ENCODE measurements around the gene JAM2. TPM values are rescaled to one million over a fixed set of nuclear protein-coding genes. Genes with fewer than 3 reads are reported as not detected.

JAM2 gene
- total RNA-seq, 1 experiment from 2014 or later: 0.15 TPM

DNA sequence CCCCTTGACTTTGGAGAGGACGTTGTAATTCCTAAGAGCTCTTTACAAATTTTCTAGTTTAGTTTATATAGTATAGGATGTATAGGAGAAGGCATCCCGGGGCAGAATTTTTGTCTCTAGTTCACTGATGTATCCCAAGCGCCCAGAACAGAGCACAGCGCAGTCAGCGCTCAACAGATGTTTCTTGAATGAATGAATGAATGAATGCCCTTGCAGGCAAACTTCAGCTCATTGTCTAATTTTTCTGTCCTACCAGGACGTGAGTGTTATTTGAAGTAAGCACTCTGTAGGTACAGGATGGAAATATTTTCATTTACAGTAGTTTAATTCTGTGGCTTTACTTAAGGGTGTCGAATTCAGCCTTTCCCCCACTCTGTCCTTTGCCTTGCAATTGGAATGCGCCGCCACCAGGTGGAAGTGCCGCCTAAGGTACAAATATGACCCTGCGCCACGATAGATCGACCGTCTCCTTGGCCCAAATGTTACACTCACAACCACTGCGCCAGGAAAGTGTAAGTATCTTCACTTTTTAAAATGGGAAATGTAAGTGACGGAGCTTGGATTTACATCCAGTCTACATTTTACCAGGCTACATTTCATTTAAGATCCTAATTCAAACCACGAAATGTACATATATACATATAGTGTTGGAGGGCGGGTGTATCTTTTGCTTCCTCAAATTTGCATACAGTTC is 30.9 kb upstream of the JAM2 start:
- Histone ChIP-seq H3K79me2 (ENCODE audit: insufficient read depth, low read length) (peaks cover 35% of the 10 kb centered on the region), H3K9me2 (ENCODE audit: insufficient read depth) (no peaks in the 10 kb centered on the region)
- POLR2A ChIA-PET: interaction anchor here (0.5 kb wide), 1 partner anchor 8 kb away, joined by 4 read pairs; no protein-coding TSS in a partner anchor

More for the DNA sequence above, 30.9 kb upstream of the JAM2 start:
- peak; percentile 79 for ATAC-seq
- H2AFZ ChIP-seq (ENCODE audit: low read depth, low read length, poor library complexity, severe bottlenecking): peak overlapping the region; percentile 91
- ChIA-PET CTCF (interaction anchor here (0.6 to 1.3 kb wide), 5 partner anchors 100 to 1109 kb away, joined by 3 to 4 read pairs (median 3); partner anchors contain the start of genes APP, ATP5PF and GABPA), RAD21 (ENCODE audit: low non-redundant PET in 1 of 2, low total read pairs in 2 of 2, uncharacterized antibody in 2 of 2, unreplicated experiment in 2 of 2) (no interaction called here)
- no peaks in the 10 kb centered on the region for H3K27me3 ChIP-seq (ENCODE audit: insufficient read depth, low read length)
- TF ChIP-seq, protein P1, sequence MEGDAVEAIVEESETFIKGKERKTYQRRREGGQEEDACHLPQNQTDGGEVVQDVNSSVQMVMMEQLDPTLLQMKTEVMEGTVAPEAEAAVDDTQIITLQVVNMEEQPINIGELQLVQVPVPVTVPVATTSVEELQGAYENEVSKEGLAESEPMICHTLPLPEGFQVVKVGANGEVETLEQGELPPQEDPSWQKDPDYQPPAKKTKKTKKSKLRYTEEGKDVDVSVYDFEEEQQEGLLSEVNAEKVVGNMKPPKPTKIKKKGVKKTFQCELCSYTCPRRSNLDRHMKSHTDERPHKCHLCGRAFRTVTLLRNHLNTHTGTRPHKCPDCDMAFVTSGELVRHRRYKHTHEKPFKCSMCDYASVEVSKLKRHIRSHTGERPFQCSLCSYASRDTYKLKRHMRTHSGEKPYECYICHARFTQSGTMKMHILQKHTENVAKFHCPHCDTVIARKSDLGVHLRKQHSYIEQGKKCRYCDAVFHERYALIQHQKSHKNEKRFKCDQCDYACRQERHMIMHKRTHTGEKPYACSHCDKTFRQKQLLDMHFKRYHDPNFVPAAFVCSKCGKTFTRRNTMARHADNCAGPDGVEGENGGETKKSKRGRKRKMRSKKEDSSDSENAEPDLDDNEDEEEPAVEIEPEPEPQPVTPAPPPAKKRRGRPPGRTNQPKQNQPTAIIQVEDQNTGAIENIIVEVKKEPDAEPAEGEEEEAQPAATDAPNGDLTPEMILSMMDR (IDR thresholded peaks at IDR 0.05 in 2 of 3, conservative IDR thresholded peaks at IDR 0.05 in 1 of 3; ENCODE audit: borderline replicate concordance in 1 of 3, insufficient read depth in 1 of 3, low read depth in 2 of 3, low read length in 2 of 3): peak; percentile 67 to 92 (median 85); a peak in 5 of 6 replicates
- TF ChIP-seq SRF (IDR thresholded peaks at IDR 0.05; ENCODE audit: low read depth): no peak
- TF ChIP-seq RAD21 (IDR thresholded peaks at IDR 0.05; ENCODE audit: low read depth): peak; percentile 79
- no peak for TF ChIP-seq POLR2A (IDR thresholded peaks at IDR 0.05; ENCODE audit: borderline replicate concordance, extremely low read depth, insufficient read depth, insufficient read length)
- no peak for TF ChIP-seq POLR2AphosphoS5 (IDR thresholded peaks at IDR 0.05; ENCODE audit: low read depth, low read length)
- H3K4me2 ChIP-seq (ENCODE audit: low read length): peak overlapping the region; percentile 97
- no peaks in the 10 kb centered on the region for H3K9me3 ChIP-seq (ENCODE audit: control insufficient read depth in 1 of 2, insufficient read depth in 1 of 2, low read depth in 1 of 2, low read length in 2 of 2)
- peak overlapping the region; percentile 92 for H3K9ac ChIP-seq (ENCODE audit: low read length)
- H3K4me1 ChIP-seq (ENCODE audit: control insufficient read depth in 1 of 2, insufficient read depth in 2 of 2, low read length in 2 of 2): peaks cover 7 to 15% of the 10 kb centered on the region in 2 experiments; a peak in 3 of 4 replicates
- no peaks in the 10 kb centered on the region for H4K20me1 ChIP-seq (ENCODE audit: insufficient read depth)
- peak; percentile 71 for DNase-seq (ENCODE audit: low read depth, low spot score)
- no peak overlapping the region for H3K27ac ChIP-seq (ENCODE audit: low read depth, low read length)
- H3K4me3 ChIP-seq (replicated peaks in 1 of 2; ENCODE audit: low read depth in 1 of 2, low read length in 2 of 2): peak overlapping the region; percentile 91 to 93
- H3K36me3 ChIP-seq (ENCODE audit: control insufficient read depth in 1 of 2, insufficient read depth in 2 of 2, low read length in 2 of 2): peaks cover 11 to 13% of the 10 kb centered on the region in 2 experiments; a peak in 3 of 4 replicates
- BruUV-seq (replicated peaks): no TSS peak
- intact Hi-C loops (cut with micrococcal nuclease): loop anchor here (1.0 to 10.0 kb wide), 8 partner anchors 100 to 1109 kb away; partner anchors contain the start of genes ATP5PF and GABPA

Data from HCT116 (cell line).